ENCODE measurements around the gene MTM1.

Gene MTM1

DNA sequence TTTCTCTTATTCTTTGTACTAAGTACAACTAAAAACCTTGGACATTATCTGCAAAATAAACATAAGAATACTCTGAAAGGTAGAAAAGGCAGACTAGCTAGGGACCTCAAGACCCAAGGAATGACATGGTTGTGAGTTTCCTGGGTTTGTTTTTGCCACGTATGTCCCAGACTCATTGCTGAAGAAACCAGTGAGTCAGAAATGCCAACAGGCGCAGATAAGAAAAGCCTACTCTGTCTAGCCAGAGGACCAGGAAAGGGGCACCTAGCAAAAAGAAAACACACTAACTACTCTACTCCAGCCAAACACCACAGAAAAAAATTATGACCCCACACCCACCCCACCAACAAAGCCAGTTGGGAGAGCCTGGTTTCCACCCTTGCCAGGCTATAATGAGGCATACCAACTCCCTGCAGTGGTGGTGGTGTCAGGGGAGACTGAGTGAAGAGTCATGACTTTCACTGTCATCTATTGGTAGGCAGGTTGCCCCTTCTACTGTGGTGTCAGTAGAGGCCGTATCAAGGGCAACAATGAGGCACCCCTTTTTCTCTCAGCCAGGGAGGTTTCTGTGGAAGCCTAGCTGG is 135.7 kb downstream of the MTM1 start:
- DNase-seq (ENCODE audit: low read depth in 2 of 2), result no peak

DNA sequence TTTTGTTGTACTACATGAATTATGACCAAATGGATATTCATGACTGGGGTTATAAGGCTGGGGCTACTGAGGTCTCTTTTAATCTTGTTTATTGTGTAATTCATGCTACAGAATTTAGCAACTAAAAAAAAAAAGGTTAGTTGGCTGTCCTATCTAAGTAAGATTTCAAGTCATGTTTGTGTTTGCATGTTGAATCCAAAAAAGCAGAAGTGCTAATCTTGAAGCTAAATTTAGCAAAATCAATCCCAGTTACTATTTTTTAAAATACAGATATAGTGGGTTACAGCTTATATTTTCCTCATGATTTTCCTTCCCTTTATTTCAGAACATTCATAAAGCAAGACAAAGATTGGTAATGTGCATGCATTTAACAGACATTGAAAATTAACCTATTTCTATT is 144.2 kb downstream of the MTM1 start:
- DNase-seq (ENCODE audit: low read depth in 2 of 2), result no peak

DNA sequence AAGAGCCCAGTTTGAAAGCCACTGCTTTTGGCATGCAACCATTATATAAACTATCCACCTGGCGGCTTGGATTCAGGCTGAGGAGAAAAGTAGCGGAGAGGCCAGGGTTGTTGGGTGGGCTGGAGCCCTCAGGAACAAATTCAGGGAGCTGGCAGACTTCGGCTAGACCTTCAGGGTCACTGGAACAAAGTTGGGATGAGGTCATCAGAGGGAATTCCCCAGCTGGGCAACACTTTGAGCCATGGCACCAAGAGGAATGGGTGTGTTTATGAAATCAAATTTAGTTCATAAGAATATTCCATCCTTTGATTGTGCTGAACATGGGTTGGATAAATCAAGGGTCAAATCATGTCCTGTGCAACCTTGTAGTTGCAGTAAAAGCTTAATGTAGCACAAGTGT is 146.8 kb downstream of the MTM1 start:
- no peak for DNase-seq (ENCODE audit: low read depth in 2 of 2)

DNA sequence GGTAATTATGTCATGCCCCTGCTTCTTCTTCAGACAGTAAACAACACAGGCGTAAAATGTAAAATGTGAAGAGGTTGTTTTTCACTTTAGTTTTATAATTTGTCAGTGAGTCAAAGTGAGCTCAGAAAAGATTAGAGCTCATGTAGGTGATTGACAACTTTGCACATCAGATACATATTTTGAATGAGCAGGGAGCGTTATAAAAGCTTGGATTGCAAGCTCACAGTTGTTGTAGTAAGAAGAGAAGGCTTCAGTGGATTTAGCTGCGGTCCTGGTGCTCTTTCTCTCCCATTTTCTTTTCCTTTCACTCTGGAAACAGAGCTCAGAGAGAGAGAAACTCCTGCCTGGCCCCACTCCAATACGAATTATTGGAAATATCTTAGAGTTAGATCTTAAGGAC is 151.2 kb downstream of the MTM1 start:
- no peak for DNase-seq (ENCODE audit: low read depth in 2 of 2)
